NCI-H345 (cell line): ENCODE data around the gene SLC25A42.
"Not testable (repeated sequence)": the region's sequence is repeated elsewhere in the genome, so short reads cannot be mapped to it uniquely, and the experiment has no call there.

Source experiments
- DNase-seq: peaks from one replicate; lab custom pipeline; 2025; lab: John Stamatoyannopoulos, UW

Gene SLC25A42

DNA sequence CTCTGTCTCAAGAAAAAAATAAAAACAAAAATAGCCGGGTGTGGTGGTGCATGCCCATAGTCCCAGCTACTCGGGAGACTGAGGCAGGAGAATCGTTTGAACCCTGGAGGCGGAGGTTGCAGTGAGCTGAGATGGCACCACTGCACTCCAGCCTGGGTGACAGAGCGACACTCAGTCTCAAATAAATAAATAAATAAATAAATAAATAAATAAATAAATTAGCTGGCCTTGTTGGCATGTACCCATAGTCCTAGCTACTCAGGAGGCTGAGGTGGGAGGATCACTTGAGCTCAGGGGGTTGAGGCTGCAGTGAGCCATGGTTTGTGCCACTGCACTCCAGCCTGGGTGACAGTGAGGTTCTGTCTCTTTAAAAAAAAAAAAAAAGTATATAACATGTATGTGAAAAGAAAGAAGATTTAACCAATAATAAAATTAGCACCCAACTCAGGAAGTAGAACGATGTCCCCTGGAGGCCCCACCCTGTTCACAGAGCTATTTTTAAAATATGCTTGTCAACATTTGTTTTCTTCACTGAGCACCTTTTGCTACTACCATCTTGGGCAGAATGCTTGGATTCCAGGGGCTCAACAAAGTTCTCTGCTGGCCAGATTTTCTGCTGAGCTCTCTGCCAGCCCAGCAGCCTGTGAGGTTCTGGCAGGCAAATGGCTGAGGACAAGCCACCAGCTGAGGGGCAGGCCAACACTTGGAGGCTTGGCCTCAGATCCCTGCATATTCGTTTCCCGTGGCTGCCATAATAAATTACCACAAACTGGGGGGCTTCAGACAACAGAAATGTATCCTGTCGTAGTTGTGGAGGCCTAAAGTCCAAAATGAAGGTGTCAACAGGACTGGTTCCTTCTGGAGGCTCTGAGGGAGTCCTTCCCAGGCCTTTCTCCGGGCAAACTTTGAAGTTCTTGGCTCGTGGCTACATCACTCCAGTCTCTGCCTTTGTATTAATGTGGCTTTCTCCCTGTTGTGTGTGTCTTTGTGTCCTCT, 5.2 kb downstream of the SLC25A42 start:
- DNase-seq, result no peak

DNA sequence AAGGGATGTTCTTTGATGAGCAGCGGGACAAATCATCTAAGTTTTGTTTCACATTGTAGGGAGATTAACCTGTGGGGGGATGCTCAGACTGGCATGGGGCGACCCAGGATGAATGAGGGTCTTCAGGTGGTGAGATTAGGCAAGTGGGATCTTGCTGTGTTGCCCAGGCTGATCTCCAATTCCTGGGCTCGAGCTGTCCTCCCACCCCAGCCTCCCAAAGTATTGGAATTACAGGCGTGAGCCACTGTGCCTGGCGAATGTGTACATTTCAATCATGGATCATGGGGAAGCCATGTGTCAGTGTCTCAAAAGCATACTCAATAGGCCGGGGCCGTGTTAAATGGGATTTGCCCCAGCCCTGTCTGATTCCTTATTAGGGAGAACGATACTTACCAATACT, 8.1 kb downstream of the SLC25A42 start:
- DNase-seq, result no peak

DNA sequence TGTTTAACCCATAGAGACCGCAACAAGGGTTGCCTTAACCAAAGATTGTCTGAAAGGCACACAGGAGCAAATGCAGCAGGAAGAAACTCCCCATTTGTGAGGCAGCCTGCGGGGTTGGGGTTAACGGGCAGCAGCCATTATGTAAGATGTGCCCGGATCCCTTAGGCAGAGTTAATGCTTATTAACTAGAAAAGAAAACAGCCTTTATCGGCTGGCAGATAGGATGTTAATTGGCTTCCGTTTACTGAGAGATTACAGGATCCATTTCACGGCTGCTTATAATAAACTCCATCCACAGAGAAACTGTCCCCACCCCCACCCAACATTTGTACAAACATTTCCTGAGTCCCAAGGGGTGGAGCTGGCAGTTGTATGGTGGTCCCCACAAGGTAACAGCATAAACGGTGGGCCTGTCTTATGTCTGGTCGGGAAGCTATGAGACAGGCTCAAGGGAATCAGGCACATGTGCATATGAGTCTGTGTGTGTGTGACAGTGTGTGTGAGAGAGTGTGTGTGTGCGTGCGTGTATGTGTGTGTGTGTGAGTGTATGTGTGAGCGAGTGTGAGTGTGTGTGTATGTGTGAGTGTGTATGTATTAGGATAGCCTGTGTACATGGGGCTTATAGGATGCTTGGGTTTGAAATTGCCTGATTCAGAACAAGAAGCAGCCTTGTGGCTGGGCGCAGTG, 10.5 kb downstream of the SLC25A42 start:
- DNase-seq, result no peak

DNA sequence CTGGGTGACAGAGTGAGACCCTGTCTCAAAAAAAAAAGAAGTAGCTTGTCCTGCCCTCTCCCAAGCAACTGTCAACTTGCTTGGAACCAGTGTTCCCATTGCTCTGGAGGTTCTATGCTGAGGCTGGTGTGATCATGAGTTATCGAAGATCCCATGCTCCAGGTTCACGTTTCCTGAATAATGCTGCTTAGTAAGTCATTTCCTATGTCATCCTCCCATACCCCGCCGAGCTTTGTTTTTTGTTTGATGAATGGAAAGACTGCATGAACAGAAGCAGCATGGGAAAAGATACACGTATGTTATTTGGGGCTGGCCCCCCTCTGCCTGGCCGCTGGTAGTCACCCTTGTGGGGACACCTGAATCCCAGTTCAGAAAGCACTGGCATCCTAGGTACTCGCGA, 11.3 kb downstream of the SLC25A42 start:
- no peak for DNase-seq

DNA sequence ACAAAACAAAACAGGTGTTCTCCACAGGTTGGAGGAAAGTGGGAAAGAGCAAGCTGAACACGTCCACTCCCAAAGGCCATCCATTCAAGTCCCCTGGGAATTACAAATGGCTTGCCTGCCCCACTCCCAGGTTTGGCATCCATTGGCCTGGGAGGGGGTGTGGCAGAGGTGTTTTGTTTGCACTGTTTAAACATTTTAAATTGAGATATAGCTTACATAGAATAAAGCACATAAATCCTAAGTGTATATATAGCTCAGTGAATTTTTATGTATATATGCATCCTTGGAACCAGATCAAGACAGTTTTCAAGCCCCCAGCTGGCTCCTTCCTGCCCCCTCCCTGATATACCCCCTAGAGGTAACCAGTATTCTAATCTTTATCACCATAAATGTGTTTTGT, 12.7 kb downstream of the SLC25A42 start:
- no peak for DNase-seq

DNA sequence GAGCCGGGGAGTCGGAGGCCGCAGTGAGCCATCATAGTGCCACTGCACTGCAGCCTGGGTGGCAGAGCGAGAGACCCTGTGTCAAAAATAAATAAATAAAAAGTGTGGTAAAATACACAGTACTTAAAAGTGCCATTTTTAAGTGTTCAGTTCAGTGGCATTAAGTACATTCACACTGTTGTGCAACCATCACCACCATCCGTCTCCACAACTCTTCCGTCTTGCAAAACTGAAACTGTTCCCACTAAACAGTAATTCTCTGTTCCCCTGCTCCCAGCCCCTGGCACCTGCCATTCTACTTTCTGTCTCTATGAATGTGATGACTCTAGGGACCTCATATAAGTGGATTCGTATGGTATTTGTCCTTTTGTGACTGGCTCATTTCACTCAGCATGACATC, 13.3 kb downstream of the SLC25A42 start:
- DNase-seq, result peak; percentile 90

DNA sequence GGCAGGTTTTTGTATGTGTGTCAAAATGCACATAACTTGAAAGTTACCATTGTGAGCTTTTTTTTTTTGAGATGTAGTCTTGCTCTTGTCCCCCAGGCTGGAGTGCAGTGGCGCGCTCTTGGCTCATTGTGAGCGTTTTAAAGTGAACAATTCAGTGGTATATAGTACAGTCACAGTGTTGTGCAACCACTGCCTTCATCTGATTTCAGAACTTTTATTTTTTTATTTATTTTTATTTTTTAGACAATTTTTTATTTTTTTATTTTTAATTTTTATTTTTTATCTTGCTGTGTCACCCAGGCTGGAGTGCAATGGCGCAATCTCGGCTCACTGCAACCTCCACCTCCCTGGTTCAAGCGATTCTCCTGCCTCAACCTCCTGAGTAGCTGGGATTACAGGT, 15.0 kb downstream of the SLC25A42 start:
- no peak for DNase-seq

DNA sequence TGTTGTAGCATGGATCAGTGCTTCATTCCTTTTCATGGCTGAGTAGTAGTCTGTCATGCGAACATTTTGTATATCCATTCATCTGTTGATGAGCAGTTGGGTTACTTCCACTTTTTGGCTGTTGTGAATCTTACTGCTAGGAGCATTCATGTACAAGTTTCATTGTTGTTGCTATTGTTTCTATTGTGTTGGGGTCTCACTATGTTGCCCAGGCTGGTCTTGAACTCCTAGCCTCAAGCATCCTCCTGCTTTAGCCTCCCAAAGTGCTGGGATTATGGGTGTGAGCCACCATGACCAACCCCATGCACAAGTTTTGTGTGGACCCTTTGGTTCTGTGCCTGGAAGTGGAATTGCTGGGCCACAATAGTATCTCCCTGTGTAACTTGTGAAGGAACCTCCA, 15.8 kb downstream of the SLC25A42 start:
- no peak for DNase-seq

DNA sequence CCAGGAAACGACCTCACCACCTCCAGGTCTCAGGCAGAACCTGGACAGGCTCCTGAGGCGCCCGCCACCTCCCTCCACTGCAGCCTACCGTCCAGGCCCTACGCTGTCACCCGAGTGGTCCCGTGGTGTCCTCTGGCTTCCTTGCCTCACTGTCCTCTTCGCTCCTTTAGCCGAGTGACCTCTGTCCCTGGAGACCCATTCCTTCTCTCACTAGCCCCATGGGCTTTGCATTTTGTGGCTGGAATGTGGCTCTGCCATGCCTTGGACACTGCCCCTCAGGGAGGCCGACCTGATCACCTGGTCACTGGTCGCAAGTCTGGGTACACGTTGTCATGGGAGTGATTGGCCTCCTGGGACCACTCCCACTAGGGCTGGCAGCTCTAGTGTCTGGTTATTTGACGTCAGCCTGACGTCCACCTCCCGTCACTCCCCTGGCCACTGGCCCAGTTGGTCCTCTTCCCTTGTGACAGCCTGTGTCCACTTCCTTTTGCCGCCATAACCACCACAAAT, 17.9 kb downstream of the SLC25A42 start:
- DNase-seq, result no peak

DNA sequence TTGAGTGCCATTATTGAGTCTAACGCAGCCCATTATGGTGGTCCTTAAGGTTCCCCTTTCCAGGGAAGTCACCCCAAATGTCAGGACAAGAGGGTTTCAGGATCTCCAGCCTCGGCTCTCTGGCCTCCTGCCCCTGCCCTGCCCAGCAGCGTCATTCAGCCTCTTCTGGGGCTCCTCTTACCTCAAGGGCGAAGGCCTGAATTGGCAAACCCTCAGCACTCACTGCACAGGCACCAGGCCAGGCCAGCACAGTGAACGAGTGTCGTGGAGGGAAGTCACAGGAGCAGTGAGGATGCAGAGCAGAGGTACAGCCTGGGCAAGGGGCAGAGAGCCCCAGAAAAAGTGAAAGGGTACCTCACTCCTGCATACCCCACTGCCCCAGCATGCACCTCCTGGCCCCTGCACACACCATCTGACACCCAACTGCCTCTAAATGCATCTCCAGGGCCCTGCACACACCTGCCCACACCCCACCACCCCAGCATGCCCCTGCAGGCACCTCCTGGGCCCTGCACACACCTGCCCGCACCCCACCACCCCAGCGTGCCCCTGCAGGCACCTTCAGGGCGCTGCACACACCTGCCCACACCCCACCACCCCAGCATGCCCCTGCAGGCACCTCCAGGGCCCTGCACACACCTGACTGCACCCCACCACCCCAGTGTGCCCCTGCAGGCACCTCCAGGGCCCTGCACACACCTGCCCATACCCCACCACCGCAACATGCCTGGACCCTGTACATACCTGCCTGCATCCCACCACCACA, 19.8 kb downstream of the SLC25A42 start:
- DNase-seq, result no peak

DNA sequence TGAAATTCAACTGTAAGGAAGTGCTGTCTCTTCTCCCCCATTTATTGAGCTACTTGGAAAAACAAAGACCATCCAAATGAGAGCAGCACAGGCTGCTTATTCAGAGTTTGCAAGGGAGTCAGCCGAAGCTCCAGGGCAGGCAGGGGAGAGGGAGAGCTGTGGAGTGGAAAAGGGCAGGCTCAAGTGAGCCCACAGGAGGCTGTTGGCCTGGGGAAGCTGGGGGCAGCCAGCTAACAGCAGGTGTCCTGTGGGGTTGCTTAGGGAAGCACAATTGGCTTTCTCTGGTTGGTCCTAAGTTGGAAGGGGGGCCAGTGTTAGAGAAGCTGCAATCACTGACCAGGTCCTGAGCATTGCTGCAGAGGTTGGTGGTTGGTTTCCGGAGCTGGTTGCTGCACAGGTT, 23.9 kb downstream of the SLC25A42 start:
- no peak for DNase-seq

DNA sequence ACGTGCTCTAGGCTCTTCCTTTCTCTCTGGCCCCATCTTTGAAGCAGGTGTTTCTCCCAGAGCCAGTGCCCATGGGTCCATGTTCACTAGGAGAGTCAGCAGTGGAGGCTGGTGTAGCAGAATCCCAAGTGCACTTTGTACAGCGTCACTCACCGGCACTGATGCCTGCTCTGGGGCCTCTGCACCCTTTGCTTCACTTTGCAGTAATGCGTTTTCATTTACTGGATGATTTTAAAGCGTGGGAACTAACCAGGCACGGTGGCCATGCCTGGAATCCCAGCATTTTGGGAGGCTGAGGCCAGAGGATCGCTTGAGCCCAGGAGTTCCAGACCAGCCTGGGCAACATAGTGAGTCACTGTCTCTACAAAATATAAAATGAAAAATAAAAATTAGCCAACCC, 30.7 kb downstream of the SLC25A42 start:
- no peak for DNase-seq

DNA sequence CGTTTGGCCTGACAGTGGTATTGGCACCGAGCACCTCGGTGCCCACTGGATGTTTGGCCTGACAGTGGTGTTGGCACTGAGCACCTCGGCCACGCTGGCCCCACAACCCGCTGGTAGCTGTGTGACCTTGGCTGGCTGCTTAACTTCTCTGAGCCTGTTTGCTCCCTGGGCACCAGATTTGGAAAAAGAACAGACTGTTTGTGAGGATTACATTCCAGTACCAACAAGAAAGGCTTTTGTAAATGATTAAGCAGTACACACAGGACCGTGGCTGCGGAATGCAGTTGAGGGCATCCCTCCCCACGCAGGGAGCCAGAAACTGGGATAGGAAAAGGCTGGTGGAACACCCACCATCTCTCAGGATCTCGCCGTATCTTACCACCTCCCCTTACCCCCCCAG, 31.9 kb downstream of the SLC25A42 start:
- DNase-seq, result no peak

DNA sequence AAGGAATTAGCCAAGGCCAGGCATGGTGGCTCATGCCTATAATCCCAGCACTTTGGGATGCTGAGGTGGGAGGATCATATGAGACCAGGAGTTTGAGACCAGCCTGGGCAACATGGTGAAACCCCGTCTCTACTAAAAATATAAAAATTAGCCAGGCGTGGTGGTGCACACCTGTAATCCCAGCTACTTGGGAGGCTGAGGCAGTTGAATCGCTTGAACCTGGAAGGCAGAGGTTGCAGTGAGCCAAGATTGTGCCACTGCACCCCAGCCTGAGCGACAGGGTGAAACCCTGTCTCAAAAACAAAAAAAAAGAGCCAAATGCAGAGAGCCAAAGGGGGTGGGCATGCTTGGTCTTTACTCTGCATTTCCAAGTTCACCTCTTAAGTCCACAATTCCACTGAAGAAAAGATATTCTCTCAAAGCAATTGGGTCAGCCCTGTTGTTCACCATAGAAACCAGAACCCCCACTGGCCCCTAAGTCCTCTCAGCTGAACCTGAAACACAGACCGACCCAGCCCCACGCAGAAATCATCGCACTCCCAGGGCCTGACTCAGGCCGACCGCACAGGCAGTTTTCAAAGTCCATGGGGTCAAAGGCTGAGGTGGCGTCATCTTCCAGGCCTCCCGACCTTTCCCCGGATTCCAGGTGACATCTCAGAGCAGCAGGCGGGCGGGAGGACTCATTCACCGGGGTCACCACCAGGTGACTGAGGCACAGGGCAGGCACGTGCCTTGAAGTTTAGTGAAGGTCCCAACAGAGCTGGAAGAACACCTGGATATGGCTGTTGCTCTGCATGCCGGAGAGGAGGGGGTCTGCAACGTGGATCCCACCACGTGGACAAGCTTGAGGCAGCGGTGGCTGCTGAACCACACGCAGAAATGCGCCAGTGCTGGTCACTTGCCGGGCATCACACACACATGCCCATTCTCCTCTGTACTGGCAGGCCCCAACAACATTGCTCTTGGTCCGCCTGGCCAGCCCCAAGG, 33.1 kb downstream of the SLC25A42 start:
- DNase-seq, result no peak

DNA sequence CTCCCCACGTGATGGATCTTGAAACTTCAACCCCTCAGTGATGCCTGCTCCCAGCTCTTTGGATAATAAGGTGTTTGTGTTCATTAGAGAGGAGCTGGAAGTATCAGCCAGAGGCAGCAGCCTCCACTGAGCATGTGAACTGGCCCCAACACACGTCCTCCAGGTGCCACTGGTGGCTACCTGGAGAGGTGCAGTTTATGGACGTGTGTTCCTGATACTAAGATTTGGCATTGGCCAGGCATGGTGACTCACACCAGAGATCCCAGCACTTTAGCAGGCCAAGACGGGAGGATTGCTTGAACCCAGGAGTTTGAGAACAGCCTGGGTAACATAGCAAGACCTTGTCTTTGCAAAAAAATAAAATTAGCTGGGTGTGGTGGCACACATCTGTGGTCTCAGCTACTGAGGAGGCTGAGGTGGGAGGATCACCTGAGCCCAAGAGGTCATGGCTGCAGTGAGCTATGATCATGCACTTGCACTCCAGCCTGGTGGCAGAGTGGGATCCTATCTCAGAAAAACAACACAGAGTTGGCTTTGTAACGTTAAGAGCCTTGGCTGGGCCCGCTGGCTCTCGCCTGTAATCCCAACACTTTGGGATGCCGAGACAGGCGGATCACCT, 34.4 kb downstream of the SLC25A42 start:
- DNase-seq, result no peak

DNA sequence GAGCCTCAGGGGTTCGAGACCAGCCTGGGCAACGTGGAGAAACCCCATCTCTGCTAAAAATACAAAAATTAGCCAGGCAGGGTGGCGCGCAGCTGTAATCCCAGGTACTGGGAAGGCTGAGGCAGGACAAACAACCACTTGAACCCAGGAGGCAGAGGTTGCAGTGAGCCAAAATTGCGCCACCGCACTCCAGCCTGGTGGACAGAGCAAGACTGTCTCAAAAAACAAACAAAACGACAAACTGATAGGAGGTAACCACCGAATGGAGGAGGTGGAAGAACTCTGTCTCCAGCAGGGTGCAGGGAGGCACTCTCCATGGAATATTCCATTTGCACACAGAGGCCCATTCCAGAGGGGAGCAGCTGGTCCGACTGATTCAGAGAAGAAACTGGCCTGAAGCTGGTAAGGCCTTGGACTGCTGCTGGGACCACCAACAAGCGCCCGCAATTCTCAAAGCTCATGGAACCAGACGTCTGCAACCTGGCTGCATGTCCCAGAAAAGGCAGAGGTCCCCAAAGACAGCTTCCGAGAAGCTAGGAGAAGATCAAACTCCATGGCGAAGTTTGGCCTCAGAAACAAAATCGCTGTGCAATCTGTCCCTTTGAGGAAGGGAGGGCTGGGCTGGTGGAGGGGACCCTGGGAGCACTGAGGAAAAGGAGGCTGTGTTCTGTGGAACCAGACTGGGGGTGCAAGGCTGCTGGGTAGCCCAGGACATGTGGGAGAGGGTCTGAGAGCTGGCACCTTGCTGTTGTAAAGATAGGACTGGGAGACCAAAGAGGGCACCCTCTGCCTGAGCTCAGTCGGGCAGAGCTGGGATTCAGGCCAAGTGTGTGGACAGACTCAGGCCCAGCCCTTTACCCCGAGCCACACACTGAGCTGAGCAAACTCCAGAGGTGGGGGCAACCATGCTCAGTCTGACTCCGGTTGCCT, 35.2 kb downstream of the SLC25A42 start:
- DNase-seq, result no peak

DNA sequence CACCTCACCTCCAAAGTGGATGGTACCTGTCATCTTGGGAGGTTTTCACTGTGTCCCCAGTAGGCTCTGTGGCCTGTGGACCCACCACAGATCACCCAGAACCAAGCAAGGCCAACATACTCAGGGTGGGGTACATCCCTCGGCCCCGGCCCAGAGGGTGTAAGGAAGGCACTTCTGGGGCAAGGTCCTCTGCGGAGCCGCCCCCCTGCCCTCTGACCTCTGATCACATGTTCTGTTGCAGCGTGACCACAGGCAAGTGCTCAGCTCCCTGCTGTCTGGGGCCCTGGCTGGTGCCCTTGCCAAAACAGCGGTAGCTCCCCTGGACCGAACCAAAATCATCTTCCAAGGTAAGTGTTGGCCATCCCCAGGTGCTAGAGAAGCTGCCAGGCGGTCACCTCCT, 37.7 kb downstream of the SLC25A42 start:
- DNase-seq, result no peak

DNA sequence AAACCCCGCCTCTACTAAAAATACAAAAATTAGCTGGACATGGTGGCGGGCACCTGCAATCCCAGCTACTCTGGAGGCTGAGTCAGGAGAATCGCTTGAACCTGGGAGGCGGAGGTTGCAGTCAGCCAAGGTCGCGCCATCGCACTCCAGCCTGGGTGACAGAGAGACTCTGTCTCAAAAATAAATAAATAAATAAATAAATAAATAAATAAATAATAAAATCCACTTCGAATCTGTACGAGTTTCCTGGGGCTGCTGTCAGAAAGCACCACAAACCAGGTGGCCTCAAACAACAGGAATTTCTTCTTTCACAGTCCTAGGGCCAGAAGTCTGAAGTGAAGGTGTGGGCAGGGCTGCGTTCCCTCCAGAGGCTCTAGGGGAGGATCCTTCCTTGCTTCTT, 38.8 kb downstream of the SLC25A42 start:
- DNase-seq, result not testable (repeated sequence)

DNA sequence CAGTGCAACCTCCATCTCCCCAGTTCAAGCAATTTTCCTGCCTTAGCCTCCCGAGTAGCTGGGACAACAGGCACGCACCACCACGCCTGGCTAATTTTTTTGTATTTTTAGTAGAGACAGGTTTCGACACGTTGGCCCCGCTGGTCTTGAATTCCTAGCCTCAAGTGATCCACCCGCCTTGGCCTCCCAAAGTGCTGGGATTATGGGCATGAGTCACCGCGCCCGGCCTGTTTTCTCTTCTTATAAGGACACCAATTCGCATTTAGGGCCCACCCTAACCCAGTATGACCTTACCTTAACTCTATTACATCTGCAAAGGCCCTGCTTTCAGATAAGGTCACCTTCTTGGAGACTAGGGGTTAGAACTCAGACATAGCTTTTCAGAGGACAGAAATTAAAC, 39.4 kb downstream of the SLC25A42 start:
- DNase-seq, result no peak
